Muscle of leg (tissue), 11 donors: ENCODE data around the gene IBA57. TPM values are rescaled to one million over a fixed set of nuclear protein-coding genes. Genes with fewer than 3 reads are reported as not detected.
"Not testable (repeated sequence)": the region's sequence is repeated elsewhere in the genome, so short reads cannot be mapped to it uniquely, and the experiment has no call there.

Experiments used
- DNase-seq: peaks from one replicate; pipeline ENCODE4 v3.0.0; 2013
- H3K27ac ChIP-seq: one replicate; pipeline ENCODE4 v1.5.1; 2013; ENCODE audit warnings: mild to moderate bottlenecking, low read length, control low read depth
- H3K27me3 ChIP-seq: one replicate; pipeline ENCODE4 v1.6.1; 2013; ENCODE audit warnings: low read length; ENCODE audit not compliant: control insufficient read depth, insufficient read depth
- H3K36me3 ChIP-seq: one replicate; pipeline ENCODE4 v1.6.1; 2013; ENCODE audit warnings: low read length; ENCODE audit not compliant: control insufficient read depth, insufficient read depth
- H3K4me1 ChIP-seq: one replicate; pipeline ENCODE4 v1.6.1; 2013; ENCODE audit warnings: low read length; ENCODE audit not compliant: control insufficient read depth, insufficient read depth
- H3K4me3 ChIP-seq: one replicate; pipeline ENCODE4 v1.5.1; 2013; ENCODE audit warnings: low read length, control low read depth
- H3K9me3 ChIP-seq: replicated peaks from 2 replicates; pipeline ENCODE4 v1.6.1; 2013; ENCODE audit warnings: low read depth, low read length; ENCODE audit not compliant: control insufficient read depth
- WGBS: methylation state at CpG from one replicate; pipeline ENCODE4 v1.1.5; 2013; ENCODE audit warnings: missing lambda C conversion rate; ENCODE audit not compliant: insufficient coverage; 5-methylcytosine and 5-hydroxymethylcytosine counted together
- polyA plus RNA-seq, 8 donors: library from polyadenylated mRNA; unstranded; fragments of 120-200 nt; gene quantifications; one replicate each; pipeline versions ENCODE4 v1.2.1 to v1.2.3, GENCODE V29; 2013; ENCODE audit warnings: inconsistent platforms in 1 of 8, low replicate concordance in 1 of 8; ENCODE audit not compliant: insufficient read length in 8 of 8, insufficient read depth in 1 of 8
- total RNA-seq: library from RNA; stranded (reverse); fragments of 120-200 nt; gene quantifications from one replicate; pipeline ENCODE4 v1.2.4, GENCODE V29; 2013

IBA57 gene
- total and polyA plus RNA-seq, 9 donors = 3.2 to 5.6 (median 4.6) TPM

DNA sequence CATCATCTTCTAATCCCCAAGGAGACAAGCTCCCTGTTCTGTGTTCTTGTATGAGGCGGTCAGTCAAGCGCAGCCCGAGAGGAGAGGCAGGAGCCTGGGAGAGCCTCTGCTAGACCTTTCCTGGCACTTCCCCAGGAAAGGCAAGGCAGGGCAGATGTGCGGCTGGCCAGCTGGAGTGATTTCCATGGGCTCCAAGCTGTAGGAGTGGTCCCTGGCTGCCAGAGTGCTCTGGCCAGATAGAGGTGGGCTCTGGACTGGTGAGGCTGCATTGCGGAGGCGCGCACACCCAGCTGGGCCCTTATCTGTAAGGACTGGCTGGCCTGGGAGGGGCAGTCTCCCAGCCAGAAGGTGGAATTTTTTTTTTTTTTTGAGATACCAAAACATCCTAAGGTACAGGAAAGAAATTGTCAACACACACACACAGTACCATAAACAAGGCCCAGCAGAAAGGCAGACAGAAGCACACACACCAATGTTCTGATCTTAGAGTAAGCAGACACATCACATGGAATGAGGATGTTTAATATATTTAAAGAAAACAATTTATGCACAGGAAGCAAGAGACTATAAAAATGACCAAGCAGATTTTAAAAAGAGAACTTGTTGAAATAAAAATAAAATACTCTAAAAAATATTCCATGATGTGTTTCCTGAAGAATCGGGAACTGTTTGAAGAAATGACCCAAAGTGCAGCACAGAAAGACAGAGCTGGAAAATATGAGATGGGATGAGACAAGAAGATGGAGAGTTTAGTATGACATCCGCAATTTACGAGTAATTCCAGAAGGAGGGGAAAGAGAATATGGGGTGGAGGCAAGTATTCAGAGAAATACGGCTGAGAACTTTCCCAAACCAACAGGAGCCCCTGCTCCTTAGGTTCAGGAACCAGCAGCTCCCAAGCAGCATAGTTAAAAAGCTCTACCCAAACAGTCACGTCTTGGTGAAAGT lies 13.4 kb downstream of the IBA57 start:
- Histone ChIP-seq H3K4me3 (no peak overlapping the region), H3K27ac (no peak overlapping the region), H3K27me3 (no peaks in the 10 kb centered on the region), H3K36me3 (peaks cover 17% of the 10 kb centered on the region), H3K4me1 (peaks cover 5% of the 10 kb centered on the region), H3K9me3 (no peaks in the 10 kb centered on the region)
- 73% methylated on average over 8 of the region's 12 CpGs for WGBS
- peak; percentile 46 for DNase-seq

DNA sequence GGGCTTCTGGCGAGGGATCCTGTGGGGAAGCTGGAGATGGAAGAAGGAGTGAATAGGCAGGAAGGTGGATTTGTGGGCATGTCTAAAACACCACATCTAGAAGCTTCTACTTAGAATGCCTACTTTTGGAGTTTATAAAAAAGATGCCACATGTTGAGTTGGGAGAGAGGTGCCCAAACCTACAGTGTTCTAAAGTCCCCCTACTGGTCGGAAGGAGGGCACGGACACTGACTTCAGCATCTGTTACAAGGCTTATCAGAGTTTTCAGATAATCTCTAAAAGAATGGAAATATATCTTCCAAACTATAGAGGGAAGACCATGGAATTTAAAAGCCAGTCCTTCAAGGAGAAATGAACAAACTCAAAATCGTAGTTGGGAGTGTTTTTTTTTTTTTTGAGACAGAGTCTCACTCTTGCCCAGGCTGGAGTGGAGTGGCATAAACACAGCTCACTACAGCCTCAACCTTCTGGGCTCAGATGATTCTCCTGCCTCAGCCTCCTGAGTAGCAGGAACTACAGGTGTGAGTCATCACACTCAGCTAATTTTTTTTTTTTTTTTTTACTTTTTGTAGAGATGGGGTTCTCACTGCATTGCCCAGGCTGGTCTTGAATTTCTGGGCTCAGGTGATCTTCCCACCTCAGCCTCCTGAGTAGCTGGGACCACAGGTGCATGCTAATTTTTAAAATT lies 14.8 kb downstream of the IBA57 start:
- Histone ChIP-seq H3K9me3 (no peaks in the 10 kb centered on the region), H3K27me3 (no peaks in the 10 kb centered on the region), H3K4me1 (peaks cover 7% of the 10 kb centered on the region), H3K27ac (no peak overlapping the region), H3K36me3 (peaks cover 10% of the 10 kb centered on the region), H3K4me3 (no peak overlapping the region)
- 100% methylated on average over 1 of the region's 4 CpGs for WGBS
- DNase-seq = no peak

DNA sequence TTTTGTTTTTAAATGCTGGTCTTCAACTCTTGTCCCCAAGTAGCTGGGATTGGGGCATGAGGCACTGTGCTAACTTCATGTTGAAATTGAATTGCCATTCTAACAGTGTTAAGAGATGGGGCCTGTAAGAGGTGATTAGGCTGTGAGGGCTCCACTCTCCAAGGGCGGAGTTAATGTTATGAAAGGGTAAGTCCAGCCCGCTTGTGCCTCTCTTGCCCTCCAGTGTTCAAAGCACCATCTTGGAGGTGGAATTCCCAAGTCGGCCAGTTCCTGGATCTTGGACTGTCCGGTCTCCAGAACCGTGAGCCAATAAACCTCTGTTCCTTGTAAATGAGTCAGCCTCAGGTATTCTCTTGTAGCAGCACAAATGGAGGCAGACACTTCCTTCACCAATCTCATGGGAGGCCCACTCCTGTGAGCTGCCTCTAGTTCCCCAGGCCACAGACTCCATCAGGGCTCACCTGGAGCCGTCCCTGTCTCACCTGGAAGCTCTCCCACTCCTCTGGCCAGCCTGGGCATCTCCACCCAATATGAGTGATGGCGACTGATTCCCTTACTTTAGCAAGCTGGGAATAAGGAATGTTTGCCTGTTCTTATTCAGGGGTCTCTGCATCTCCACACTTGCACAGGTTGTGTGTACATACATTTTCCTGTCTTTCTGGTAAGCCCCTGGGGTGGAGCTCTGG lies 15.5 kb downstream of the IBA57 start:
- Histone ChIP-seq H3K4me1 (peaks cover 7% of the 10 kb centered on the region), H3K36me3 (peaks cover 3% of the 10 kb centered on the region), H3K4me3 (no peak overlapping the region), H3K27ac (no peak overlapping the region), H3K9me3 (no peaks in the 10 kb centered on the region), H3K27me3 (no peaks in the 10 kb centered on the region)
- no peak for DNase-seq
- WGBS = 84% methylated on average over 5 of the region's 7 CpGs

DNA sequence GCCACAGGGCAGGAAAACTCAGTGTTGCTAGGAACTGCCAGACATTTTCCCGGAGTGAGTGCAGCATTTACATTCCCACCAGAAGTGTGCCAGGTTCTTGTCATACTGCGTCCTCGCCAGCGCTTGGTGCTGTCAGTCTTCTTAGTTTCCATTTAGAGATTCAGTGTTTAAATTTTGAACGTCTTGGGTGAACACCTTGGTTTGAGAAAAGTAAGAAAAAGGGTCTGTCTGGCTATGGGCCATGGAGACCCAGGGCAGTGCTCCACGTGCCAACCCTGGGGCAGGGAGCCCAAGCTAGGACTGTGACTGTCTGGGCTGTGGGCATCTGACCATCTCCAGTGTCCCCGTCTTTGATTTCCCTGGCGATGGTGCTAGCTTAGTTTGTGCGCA lies 16.0 kb downstream of the IBA57 start:
- peaks cover 7% of the 10 kb centered on the region for H3K4me1 ChIP-seq
- H3K27ac ChIP-seq = no peak overlapping the region
- H3K4me3 ChIP-seq = no peak overlapping the region
- no peak for DNase-seq
- no peaks in the 10 kb centered on the region for H3K27me3 ChIP-seq
- H3K36me3 ChIP-seq = peaks cover 3% of the 10 kb centered on the region
- H3K9me3 ChIP-seq = no peaks in the 10 kb centered on the region
- 87% methylated on average over 7 of the region's 9 CpGs for WGBS

DNA sequence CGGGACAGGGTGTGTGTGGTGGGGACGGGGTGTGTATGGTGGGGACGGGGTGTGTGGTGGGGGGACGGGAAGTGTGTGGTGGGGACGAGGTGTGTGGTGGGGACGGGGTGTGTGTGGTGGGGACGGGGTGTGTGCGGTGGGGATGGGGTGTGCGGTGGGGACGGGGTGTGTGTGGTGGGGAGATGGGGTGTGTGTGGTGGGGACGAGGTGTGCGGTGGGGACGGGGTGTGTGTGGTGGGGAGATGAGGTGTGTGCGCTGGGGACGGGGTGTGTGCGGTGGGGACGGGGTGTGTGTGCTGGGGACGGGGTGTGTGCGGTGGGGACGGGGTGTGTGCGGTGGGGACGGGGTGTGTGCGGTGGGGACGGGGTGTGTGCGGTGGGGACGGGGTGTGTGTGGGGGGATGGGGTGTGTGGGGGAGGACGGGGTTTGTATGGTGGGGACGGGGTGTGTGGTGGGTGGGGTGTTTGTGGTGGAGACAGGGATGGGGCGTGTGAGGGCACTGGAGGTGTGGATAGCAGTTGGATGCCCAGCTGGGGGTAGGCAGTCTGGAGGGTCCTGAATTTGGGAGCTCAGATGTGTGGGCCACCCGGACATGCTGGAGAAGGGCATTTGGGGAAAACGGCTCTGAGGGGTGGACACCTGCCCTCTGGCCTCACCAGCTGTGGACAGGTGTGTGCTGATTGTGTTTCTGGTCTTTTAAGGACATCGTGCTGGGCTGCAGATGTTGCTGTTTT lies 16.9 kb downstream of the IBA57 start:
- no peaks in the 10 kb centered on the region for H3K27me3 ChIP-seq
- DNase-seq = no peak
- 89% methylated on average over 7 of the region's 32 CpGs for WGBS
- no peaks in the 10 kb centered on the region for H3K9me3 ChIP-seq
- peaks cover 7% of the 10 kb centered on the region for H3K4me1 ChIP-seq
- H3K4me3 ChIP-seq = no peak overlapping the region
- no peak overlapping the region for H3K27ac ChIP-seq
- peaks cover 3% of the 10 kb centered on the region for H3K36me3 ChIP-seq

DNA sequence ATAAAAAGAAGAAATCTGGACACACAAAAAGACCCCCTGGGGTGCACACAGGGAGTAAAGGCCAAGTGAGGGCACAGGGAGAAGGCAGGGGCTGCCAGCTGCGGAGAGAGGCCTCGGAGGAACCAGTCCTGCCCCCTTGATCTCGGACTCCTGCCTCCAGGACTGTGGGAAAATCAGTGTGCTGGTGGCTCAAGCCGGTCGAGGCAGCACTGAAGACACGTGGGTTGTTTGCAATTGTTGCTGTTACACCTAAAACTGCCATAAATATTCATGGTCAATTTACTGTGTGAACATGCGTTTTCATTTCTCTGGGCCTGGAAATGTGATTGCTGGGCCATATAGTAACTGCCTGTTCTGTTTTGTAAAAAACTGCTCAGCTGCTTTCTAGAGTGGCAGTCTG lies 18.5 kb downstream of the IBA57 start:
- Histone ChIP-seq H3K27ac (no peak overlapping the region), H3K36me3 (peaks cover 3% of the 10 kb centered on the region), H3K4me1 (peaks cover 5% of the 10 kb centered on the region), H3K9me3 (peaks cover 4% of the 10 kb centered on the region), H3K27me3 (no peaks in the 10 kb centered on the region), H3K4me3 (no peak overlapping the region)
- WGBS = 64% methylated on average over 4 of the region's 7 CpGs
- no peak for DNase-seq

DNA sequence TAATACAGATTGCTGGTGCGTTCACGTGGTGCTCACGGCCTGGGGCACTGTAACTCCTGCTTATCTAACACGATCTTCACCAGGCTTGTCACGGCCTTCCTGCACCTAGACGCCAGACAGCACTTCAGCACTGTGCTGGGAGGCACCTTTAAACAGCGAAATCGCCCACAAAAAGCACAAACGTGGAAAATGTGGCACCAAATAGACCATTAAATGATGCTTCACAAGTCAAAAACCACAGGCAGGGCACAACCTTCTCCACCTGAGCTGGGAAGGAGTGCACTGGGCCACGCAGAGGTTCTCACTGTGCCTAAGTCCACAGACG lies 20.0 kb downstream of the IBA57 start:
- 79% methylated on average over 10 of the region's 11 CpGs for WGBS
- Histone ChIP-seq H3K4me1 (peaks cover 5% of the 10 kb centered on the region), H3K27ac (no peak overlapping the region), H3K9me3 (peaks cover 4% of the 10 kb centered on the region), H3K36me3 (peaks cover 3% of the 10 kb centered on the region), H3K4me3 (no peak overlapping the region), H3K27me3 (no peaks in the 10 kb centered on the region)
- DNase-seq = no peak

DNA sequence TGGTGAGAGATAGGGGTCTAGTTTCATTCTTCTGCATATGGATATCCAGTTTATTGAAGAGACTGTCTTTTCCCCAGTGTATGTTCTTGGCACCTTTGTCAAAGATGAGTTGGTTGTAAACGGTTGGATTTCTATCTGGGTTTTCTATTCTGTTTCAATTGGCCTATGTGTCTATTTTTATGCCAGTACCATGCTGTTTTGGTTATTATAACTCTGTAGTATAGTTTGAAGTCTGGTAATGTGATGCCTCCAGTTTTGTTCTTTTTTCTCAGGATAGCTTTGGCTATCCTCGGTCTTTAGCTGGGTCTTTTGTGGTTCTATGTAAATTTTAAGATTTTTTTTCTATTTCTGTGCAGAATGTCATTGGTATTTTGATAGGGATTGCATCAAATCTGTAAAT lies 22.6 kb downstream of the IBA57 start:
- no CpG with 5 or more reads among the region's 2 CpGs for WGBS
- H3K4me3 ChIP-seq, H3K36me3 ChIP-seq, DNase-seq, H3K9me3 ChIP-seq, H3K27me3 ChIP-seq, H3K27ac ChIP-seq, H3K4me1 ChIP-seq: not testable (repeated sequence)

DNA sequence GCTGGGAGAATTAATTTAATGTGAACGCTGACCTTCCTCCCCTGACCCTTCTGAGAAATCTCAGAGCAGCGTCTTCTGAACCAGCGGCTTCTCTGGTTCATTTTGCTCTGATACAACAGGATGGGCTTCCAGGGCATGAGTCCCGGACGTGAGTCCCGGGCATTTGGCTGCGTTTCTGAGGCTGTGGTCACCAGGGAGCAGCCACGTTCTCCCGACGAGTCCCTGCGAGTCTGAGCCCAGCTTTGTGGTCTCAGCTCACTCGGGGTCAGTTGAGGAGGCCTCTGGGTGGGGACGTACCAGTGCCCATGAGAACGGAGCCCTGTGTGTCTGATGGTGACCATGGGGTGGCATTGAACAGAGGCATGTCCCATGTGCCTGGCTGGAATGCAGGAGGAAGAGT lies 24.6 kb downstream of the IBA57 start:
- H3K27ac ChIP-seq = no peak overlapping the region
- peaks cover 2% of the 10 kb centered on the region for H3K36me3 ChIP-seq
- H3K9me3 ChIP-seq = peaks cover 4% of the 10 kb centered on the region
- no peak overlapping the region for H3K4me3 ChIP-seq
- peaks cover 4% of the 10 kb centered on the region for H3K4me1 ChIP-seq
- 74% methylated on average over 14 of the region's 14 CpGs for WGBS
- H3K27me3 ChIP-seq = no peaks in the 10 kb centered on the region
- DNase-seq = no peak
